Panc1 (cell line): ENCODE measurements around the gene TPST2. TPM values are rescaled to one million over a fixed set of nuclear protein-coding genes. Genes with fewer than 3 reads are reported as not detected.

Experiments
- ATAC-seq: fragments of 200-7000 bp; cut with Tn5 transposase; 2 replicates; pipeline ENCODE4 v1.9.1; 2020; ENCODE audit warnings: mild to moderate bottlenecking, moderate library complexity
- BruUV-seq: library from RNA; stranded (reverse); fragments of 400-500 nt; replicated peaks from 2 replicates; lab custom pipeline; 2021; lab: Mats Ljungman, UMichigan
- CTCF ChIA-PET: fragments of 300-600 bp; sonication (Branson Sonifier 250); formaldehyde crosslinking; loops from one replicate; lab custom pipeline; 2022; ENCODE audit warnings: antibody characterized with exemption; lab: Charles Lee
- POLR2A ChIA-PET: fragments of 300-600 bp; sonication (Branson Sonifier 250); formaldehyde crosslinking; loops from one replicate; lab custom pipeline; 2022; ENCODE audit warnings: antibody characterized with exemption; lab: Charles Lee
- DNase-seq: peaks from one replicate; pipeline ENCODE4 v3.0.0-alpha.2; 2010; ENCODE audit warnings: low read depth, low spot score
- H3K27ac ChIP-seq: 2 replicates; pipeline ENCODE4 v1.5.1; 2011; ENCODE audit warnings: mild to moderate bottlenecking, low read length, inconsistent platforms
- H3K27me3 ChIP-seq: fragments of 200-500 bp; sonication (Bioruptor generic); 2 replicates; pipeline ENCODE4 v1.6.0; 2014; ENCODE audit warnings: low read length, inconsistent platforms; ENCODE audit not compliant: control insufficient read depth, insufficient read depth
- H3K36me3 ChIP-seq: fragments of 200-500 bp; sonication (Bioruptor generic); 2 replicates; pipeline ENCODE4 v1.5.1; 2014; ENCODE audit warnings: inconsistent platforms, mild to moderate bottlenecking, low read length, moderate library complexity; ENCODE audit not compliant: control insufficient read depth, insufficient read depth
- H3K4me1 ChIP-seq: 2 replicates; pipeline ENCODE4 v1.5.1; 2011; ENCODE audit warnings: inconsistent platforms, mild to moderate bottlenecking, low read length, moderate library complexity; ENCODE audit not compliant: control insufficient read depth, insufficient read depth
- H3K4me3 ChIP-seq, 2 experiments: 2 replicates each; pipeline ENCODE4 v1.5.1; 2011 to 2012; ENCODE audit warnings: low read depth in 2 of 2, low read length in 2 of 2, mild to moderate bottlenecking in 2 of 2, inconsistent platforms in 1 of 2, moderate library complexity in 1 of 2
- H3K9me3 ChIP-seq: fragments of 200-500 bp; sonication (Bioruptor generic); 2 replicates; pipeline ENCODE4 v1.5.1; 2014; ENCODE audit warnings: low read depth, mild to moderate bottlenecking, inconsistent platforms, low read length, moderate library complexity; ENCODE audit not compliant: control insufficient read depth, insufficient read depth
- POLR2AphosphoS5 ChIP-seq: IDR thresholded peaks from 2 replicates; pipeline ENCODE4 v1.6.1; 2012; ENCODE audit warnings: mild to moderate bottlenecking, low read depth, low read length, moderate library complexity
- SIN3A ChIP-seq: IDR thresholded peaks from 2 replicates; pipeline ENCODE4 v1.6.1; 2012; ENCODE audit warnings: low read depth, mild to moderate bottlenecking, low read length, moderate library complexity, borderline replicate concordance; ENCODE audit not compliant: insufficient read depth
- TCF7L2 ChIP-seq: IDR thresholded peaks from 2 replicates; pipeline ENCODE4 v1.6.1; 2011; ENCODE audit warnings: mild to moderate bottlenecking, low read depth, low read length, inconsistent platforms
- in situ Hi-C: cut with HindIII; loops from 2 replicates; pipeline ENCODE4 v1.10.0; 2016; ENCODE audit warnings: low sequenced_read_pairs, low pct_unique_long_range_greater_than_20kb
- intact Hi-C: fragments of 100-400 bp; cut with micrococcal nuclease; formaldehyde crosslinking; loops from one replicate; pipeline ENCODE4 v1.10.0; 2022; ENCODE audit not compliant: unreplicated experiment
- total RNA-seq: library from RNA; stranded (reverse); gene quantifications from one replicate; pipeline ENCODE4 v1.2.1, GENCODE V29; 2021; ENCODE audit not compliant: unreplicated experiment
- TF ChIP-seq, protein P1 (sequence below): fragments of 450-650 bp; IDR thresholded peaks from 2 replicates; pipeline ENCODE4 v1.5.1; 2017; ENCODE audit warnings: mild to moderate bottlenecking
- TF ChIP-seq, protein P2 (sequence below), 2 experiments: IDR thresholded peaks; 2 replicates each; pipeline ENCODE4 v1.6.1; 2011 to 2012; ENCODE audit warnings: low read depth in 2 of 2, control low read depth in 1 of 2, low read length in 1 of 2, mild to moderate bottlenecking in 1 of 2, moderate library complexity in 1 of 2; ENCODE audit not compliant: insufficient read depth in 1 of 2

TPST2 gene
- total RNA-seq, 1 experiment from 2014 or later: 7.1 TPM

DNA sequence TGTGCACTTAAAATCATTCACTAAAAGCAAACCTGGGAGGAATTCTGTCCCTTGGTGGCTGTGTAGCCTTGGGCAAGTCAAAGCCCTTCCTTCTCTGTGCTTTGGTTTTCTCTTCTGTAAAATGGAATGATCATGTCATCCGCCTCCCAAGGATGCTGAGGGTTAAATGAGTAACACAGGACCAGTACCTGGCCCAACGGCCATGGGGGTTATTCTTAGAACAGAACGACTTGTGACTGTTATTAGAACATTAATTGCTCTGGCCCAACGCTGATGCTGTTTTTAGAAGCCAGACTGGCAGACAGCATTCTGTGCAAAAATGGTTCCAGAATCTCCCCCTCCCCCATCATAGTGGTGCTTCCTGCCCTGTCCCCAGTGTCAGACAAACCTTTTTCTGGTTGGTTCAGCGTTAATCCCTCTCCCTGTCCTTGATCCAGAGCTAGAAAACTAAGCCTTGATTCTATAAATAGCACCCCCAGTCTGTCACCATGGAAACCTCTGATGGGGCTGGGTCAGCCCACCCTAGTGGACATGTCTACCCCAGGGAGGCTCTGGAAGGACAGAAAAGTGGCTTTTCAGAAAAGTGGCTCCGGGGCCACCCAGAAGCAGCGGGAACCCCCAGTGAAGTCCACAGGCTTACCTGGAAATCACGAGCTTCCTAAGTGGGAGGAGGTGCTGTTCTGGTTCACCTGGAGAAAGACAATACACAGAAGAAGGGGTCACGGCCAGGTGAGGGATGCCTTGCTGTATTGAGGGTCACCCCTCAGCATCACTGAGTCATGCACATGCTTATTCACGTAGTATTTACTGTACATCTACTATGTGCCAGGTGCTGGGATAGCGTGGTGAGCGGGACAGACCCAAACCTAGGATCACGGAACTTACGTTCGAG is 62.1 kb downstream of the TPST2 start:
- Histone ChIP-seq H3K27ac (no peak overlapping the region), H3K4me3 (no peak overlapping the region), H3K27me3 (no peaks in the 10 kb centered on the region), H3K9me3 (no peaks in the 10 kb centered on the region), H3K36me3 (no peaks in the 10 kb centered on the region), H3K4me1 (no peaks in the 10 kb centered on the region)
- ATAC-seq: no peak
- TF ChIP-seq POLR2AphosphoS5: no peak
- POLR2A ChIA-PET: no interaction called here
- CTCF ChIA-PET: no interaction called here
- intact Hi-C loops: no loop called here
- DNase-seq: no peak
- BruUV-seq: no TSS peak
- in situ Hi-C loops: no loop called here

DNA sequence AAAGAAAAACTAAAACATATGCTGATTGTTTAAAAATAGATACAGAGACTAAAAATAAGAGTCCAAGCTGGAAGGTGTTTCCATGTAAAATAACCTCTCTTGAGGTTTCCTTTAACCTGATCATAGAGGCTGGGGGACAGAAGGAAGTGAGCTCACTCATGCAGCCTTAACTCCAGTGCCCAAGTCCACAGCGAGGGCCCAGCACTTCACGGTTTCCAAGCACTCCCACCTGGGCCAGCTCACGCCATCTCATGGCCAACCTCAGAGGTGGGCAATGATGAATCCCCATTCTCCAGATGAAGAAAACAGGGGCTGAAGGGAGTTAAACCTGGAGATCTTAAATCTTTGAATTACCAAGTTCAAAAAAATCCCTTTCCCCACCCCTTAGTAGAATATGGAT is 62.8 kb downstream of the TPST2 start:
- BruUV-seq: no TSS peak
- no peak overlapping the region for H3K27ac ChIP-seq
- in situ Hi-C loops: no loop called here
- H3K36me3 ChIP-seq: no peaks in the 10 kb centered on the region
- H3K27me3 ChIP-seq: no peaks in the 10 kb centered on the region
- H3K9me3 ChIP-seq: no peaks in the 10 kb centered on the region
- intact Hi-C loops: no loop called here
- POLR2A ChIA-PET: no interaction called here
- DNase-seq (no peak), ATAC-seq (no peak)
- no peak overlapping the region for H3K4me3 ChIP-seq
- CTCF ChIA-PET: no interaction called here
- no peak for TF ChIP-seq TCF7L2
- TF ChIP-seq, protein P1, sequence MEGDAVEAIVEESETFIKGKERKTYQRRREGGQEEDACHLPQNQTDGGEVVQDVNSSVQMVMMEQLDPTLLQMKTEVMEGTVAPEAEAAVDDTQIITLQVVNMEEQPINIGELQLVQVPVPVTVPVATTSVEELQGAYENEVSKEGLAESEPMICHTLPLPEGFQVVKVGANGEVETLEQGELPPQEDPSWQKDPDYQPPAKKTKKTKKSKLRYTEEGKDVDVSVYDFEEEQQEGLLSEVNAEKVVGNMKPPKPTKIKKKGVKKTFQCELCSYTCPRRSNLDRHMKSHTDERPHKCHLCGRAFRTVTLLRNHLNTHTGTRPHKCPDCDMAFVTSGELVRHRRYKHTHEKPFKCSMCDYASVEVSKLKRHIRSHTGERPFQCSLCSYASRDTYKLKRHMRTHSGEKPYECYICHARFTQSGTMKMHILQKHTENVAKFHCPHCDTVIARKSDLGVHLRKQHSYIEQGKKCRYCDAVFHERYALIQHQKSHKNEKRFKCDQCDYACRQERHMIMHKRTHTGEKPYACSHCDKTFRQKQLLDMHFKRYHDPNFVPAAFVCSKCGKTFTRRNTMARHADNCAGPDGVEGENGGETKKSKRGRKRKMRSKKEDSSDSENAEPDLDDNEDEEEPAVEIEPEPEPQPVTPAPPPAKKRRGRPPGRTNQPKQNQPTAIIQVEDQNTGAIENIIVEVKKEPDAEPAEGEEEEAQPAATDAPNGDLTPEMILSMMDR: no peak
- TF ChIP-seq SIN3A: no peak
- H3K4me1 ChIP-seq: no peaks in the 10 kb centered on the region

DNA sequence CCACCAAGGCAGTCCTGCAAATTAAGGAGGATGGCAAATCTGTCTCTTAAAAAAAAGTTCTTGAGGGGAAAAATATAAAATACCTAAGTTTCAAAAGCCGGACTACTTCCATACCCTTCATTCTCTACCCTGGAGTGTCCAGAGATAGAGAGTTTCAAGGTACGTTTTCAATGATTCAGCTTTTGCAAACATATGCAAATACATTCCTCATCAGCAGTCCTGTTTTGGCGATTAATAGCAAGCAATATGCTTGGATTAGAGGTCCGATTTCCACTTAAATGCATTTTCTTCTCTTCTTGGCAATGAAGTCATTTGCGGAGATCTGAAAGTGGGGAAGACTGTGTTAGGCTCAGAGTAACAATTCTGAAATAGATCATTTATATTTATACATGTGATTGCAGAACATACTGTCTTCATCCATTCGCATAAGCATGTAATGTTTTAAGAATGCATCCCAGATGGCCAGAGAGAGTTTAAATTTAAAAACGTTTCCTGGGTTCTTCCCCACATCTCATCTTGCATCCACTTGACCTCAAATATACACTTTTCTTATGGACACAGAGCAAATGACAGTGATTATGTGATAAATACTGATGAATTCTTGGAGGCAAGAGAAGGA is 63.9 kb downstream of the TPST2 start:
- no TSS peak for BruUV-seq
- ChIA-PET POLR2A (no interaction called here), CTCF (no interaction called here)
- in situ Hi-C loops (no loop called here), intact Hi-C loops (no loop called here)
- no peak for ATAC-seq
- no peaks in the 10 kb centered on the region for H3K4me1 ChIP-seq
- H3K4me3 ChIP-seq: no peak overlapping the region
- no peak for DNase-seq
- H3K27me3 ChIP-seq: no peaks in the 10 kb centered on the region
- H3K9me3 ChIP-seq: no peaks in the 10 kb centered on the region
- H3K36me3 ChIP-seq: no peaks in the 10 kb centered on the region
- no peak overlapping the region for H3K27ac ChIP-seq
- no peak for TF ChIP-seq TCF7L2
- TF ChIP-seq, protein P1: no peak
- TF ChIP-seq, protein P2, sequence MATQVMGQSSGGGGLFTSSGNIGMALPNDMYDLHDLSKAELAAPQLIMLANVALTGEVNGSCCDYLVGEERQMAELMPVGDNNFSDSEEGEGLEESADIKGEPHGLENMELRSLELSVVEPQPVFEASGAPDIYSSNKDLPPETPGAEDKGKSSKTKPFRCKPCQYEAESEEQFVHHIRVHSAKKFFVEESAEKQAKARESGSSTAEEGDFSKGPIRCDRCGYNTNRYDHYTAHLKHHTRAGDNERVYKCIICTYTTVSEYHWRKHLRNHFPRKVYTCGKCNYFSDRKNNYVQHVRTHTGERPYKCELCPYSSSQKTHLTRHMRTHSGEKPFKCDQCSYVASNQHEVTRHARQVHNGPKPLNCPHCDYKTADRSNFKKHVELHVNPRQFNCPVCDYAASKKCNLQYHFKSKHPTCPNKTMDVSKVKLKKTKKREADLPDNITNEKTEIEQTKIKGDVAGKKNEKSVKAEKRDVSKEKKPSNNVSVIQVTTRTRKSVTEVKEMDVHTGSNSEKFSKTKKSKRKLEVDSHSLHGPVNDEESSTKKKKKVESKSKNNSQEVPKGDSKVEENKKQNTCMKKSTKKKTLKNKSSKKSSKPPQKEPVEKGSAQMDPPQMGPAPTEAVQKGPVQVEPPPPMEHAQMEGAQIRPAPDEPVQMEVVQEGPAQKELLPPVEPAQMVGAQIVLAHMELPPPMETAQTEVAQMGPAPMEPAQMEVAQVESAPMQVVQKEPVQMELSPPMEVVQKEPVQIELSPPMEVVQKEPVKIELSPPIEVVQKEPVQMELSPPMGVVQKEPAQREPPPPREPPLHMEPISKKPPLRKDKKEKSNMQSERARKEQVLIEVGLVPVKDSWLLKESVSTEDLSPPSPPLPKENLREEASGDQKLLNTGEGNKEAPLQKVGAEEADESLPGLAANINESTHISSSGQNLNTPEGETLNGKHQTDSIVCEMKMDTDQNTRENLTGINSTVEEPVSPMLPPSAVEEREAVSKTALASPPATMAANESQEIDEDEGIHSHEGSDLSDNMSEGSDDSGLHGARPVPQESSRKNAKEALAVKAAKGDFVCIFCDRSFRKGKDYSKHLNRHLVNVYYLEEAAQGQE (IDR thresholded peaks at IDR 0.05; ENCODE audit: insufficient read depth in 1 of 2, low read depth in 2 of 2, low read length in 1 of 2): no peak
- no peak for TF ChIP-seq POLR2AphosphoS5
- no peak for TF ChIP-seq SIN3A
